Skeletal muscle tissue (tissue), 4 donors: ENCODE measurements around the gene FBXW7. TPM values are rescaled to one million over a fixed set of nuclear protein-coding genes. Genes with fewer than 3 reads are reported as not detected.

Experiments used
- H3K27ac ChIP-seq: one replicate; pipeline ENCODE4 v1.7.0; 2013; ENCODE audit warnings: mild to moderate bottlenecking, low read depth, low read length, inconsistent platforms
- H3K27me3 ChIP-seq, 3 donors: one replicate each; pipeline ENCODE4 v1.7.0; 2013; ENCODE audit warnings: low read length in 3 of 3; ENCODE audit not compliant: control insufficient read depth in 3 of 3, insufficient read depth in 3 of 3
- H3K36me3 ChIP-seq, 3 donors: one replicate each; pipeline ENCODE4 v1.7.0; 2013; ENCODE audit warnings: low read length in 3 of 3; ENCODE audit not compliant: control insufficient read depth in 3 of 3, insufficient read depth in 3 of 3
- H3K4me1 ChIP-seq, 3 donors: one replicate each; pipeline ENCODE4 v1.7.0; 2013; ENCODE audit warnings: low read length in 3 of 3, mild to moderate bottlenecking in 3 of 3; ENCODE audit not compliant: control insufficient read depth in 3 of 3, insufficient read depth in 3 of 3
- H3K4me3 ChIP-seq, 3 donors: one replicate each; pipeline ENCODE4 v1.7.0; 2013; ENCODE audit warnings: low read length in 3 of 3
- H3K9ac ChIP-seq, 3 donors: one replicate each; pipeline ENCODE4 v1.7.0; 2013; ENCODE audit warnings: low read length in 3 of 3, mild to moderate bottlenecking in 3 of 3, moderate library complexity in 2 of 3, low read depth in 1 of 3
- H3K9me3 ChIP-seq, 3 donors: one replicate each; pipeline ENCODE4 v1.7.0; 2013; ENCODE audit warnings: low read length in 3 of 3; ENCODE audit not compliant: control insufficient read depth in 3 of 3
- total RNA-seq: library from RNA; depleted of rRNA; stranded (reverse); fragments of >200 nt; gene quantifications from one replicate; pipeline ENCODE4 v1.2.3, GENCODE V29; 2014
- donor health status: Osteomylitis.

The FBXW7 gene
- total RNA-seq, 1 donor from 2014 or later = 102 TPM

DNA sequence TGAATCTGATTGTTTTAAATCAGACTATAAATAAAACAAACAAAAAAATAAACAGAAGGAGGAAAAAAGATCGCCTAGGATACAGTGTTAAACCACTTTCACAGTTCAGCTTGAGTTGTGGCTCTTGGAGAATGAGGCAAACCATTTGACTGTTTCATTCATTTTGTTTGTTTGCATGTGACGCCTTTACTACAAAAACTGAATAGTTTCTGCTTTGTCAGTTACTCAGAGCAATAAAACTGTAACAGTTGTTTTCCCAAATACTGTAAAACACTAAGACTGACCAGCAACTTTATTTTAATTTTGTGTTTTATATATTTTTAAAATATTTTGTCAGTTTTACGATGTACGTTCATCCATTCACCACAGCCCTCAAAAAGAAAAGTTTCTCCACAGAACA is 214.5 kb downstream of the FBXW7 start:
- H3K4me3 ChIP-seq = no peak overlapping the region
- peaks cover 2 to 10% (median 7%) of the 10 kb centered on the region in 3 donors for H3K4me1 ChIP-seq
- H3K9me3 ChIP-seq = no peaks in the 10 kb centered on the region
- no peaks in the 10 kb centered on the region for H3K27me3 ChIP-seq
- no peak overlapping the region for H3K27ac ChIP-seq
- H3K36me3 ChIP-seq = peaks cover 2 to 28% (median 21%) of the 10 kb centered on the region in 3 donors
- H3K9ac ChIP-seq = no peak overlapping the region

DNA sequence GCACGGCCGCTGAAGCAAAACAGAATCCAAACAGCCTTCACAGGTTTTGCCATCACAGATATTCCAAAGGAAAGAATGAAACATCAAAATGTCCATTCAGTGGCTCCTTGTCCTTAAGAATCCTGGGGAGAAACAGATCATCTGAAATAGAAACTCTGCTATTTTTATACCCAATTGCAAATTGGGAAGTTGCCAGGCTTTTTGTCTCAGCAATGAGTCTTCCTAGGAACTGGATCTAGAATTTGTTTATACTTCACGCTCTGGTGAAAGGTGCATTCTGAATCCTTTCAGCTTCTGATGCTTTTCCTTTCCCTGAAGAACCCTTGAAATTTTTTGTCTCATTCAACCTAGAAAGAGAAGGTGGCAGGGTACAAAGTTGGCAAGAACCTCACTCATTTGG is 218.9 kb downstream of the FBXW7 start:
- Histone ChIP-seq H3K9ac (no peak overlapping the region), H3K9me3 (no peaks in the 10 kb centered on the region), H3K27me3 (no peaks in the 10 kb centered on the region), H3K4me1 (peaks cover 3 to 10% (median 7%) of the 10 kb centered on the region in 3 donors), H3K27ac (no peak overlapping the region), H3K36me3 (no peaks in the 10 kb centered on the region), H3K4me3 (no peak overlapping the region)

- H3K9ac ChIP-seq = no peak overlapping the region
- H3K4me3 ChIP-seq = no peak overlapping the region
- no peaks in the 10 kb centered on the region for H3K9me3 ChIP-seq
- no peaks in the 10 kb centered on the region for H3K36me3 ChIP-seq
- no peak overlapping the region for H3K27ac ChIP-seq
- no peaks in the 10 kb centered on the region for H3K4me1 ChIP-seq
- H3K27me3 ChIP-seq = no peaks in the 10 kb centered on the region
Observed at GRCh38 chr4:152310257-152310656, 225.6 kb downstream of the FBXW7 start.

- no peak overlapping the region for H3K27ac ChIP-seq
- H3K36me3 ChIP-seq = no peaks in the 10 kb centered on the region
- no peak overlapping the region for H3K4me3 ChIP-seq
- H3K27me3 ChIP-seq = no peaks in the 10 kb centered on the region
- no peaks in the 10 kb centered on the region for H3K4me1 ChIP-seq
- no peaks in the 10 kb centered on the region for H3K9me3 ChIP-seq
- H3K9ac ChIP-seq = no peak overlapping the region
Observed at GRCh38 chr4:152309418-152309817, 226.5 kb downstream of the FBXW7 start.

DNA sequence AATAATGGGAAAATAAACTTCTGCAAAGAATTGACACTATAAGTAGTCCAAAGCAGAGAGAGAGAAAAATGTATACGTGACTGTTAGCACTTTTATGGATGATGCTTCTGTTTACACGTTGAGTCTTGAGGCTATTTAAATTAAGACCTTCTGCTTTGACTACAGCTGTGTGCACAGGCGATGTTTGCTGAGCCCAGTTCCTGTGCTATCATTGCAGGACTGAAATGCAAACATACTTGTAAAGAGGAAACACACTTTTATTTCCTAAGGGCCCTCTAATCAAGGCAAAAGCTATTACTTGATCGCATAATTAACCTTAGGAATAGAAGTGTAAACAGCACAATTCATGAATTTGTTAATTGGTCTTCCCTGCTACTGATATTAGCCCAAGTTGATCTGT is 226.9 kb downstream of the FBXW7 start:
- H3K36me3 ChIP-seq = no peaks in the 10 kb centered on the region
- no peak overlapping the region for H3K4me3 ChIP-seq
- no peaks in the 10 kb centered on the region for H3K27me3 ChIP-seq
- no peak overlapping the region for H3K9ac ChIP-seq
- peaks cover 0 to 1% (median 0%) of the 10 kb centered on the region in 3 donors for H3K4me1 ChIP-seq
- H3K9me3 ChIP-seq = no peaks in the 10 kb centered on the region
- H3K27ac ChIP-seq = no peak overlapping the region

GRCh38 chr4:152307669-152308068 is 228.2 kb downstream of the FBXW7 start:
- H3K4me3 ChIP-seq = no peak overlapping the region
- H3K36me3 ChIP-seq = no peaks in the 10 kb centered on the region
- H3K9ac ChIP-seq = no peak overlapping the region
- no peak overlapping the region for H3K27ac ChIP-seq
- H3K9me3 ChIP-seq = no peaks in the 10 kb centered on the region
- H3K27me3 ChIP-seq = no peaks in the 10 kb centered on the region
- peaks cover 0 to 2% (median 0%) of the 10 kb centered on the region in 3 donors for H3K4me1 ChIP-seq

- Histone ChIP-seq H3K4me3 (no peak overlapping the region), H3K27ac (no peak overlapping the region), H3K4me1 (peaks cover 0 to 2% (median 0%) of the 10 kb centered on the region in 3 donors), H3K36me3 (no peaks in the 10 kb centered on the region), H3K27me3 (no peaks in the 10 kb centered on the region), H3K9ac (no peak overlapping the region), H3K9me3 (no peaks in the 10 kb centered on the region)
Observed at GRCh38 chr4:152306541-152306940, 229.4 kb downstream of the FBXW7 start.

- Histone ChIP-seq H3K4me3 (no peak overlapping the region), H3K36me3 (no peaks in the 10 kb centered on the region), H3K9ac (no peak overlapping the region), H3K27ac (no peak overlapping the region), H3K4me1 (peaks cover 0 to 2% (median 0%) of the 10 kb centered on the region in 3 donors), H3K9me3 (no peaks in the 10 kb centered on the region), H3K27me3 (no peaks in the 10 kb centered on the region)
Observed at GRCh38 chr4:152304220-152304619, 231.7 kb downstream of the FBXW7 start.

GRCh38 chr4:152301381-152301780 is 234.5 kb downstream of the FBXW7 start:
- Histone ChIP-seq H3K36me3 (no peaks in the 10 kb centered on the region), H3K4me3 (no peak overlapping the region), H3K9ac (no peak overlapping the region), H3K27ac (no peak overlapping the region), H3K9me3 (no peaks in the 10 kb centered on the region), H3K27me3 (no peaks in the 10 kb centered on the region), H3K4me1 (peaks cover 0 to 2% (median 0%) of the 10 kb centered on the region in 3 donors)

DNA sequence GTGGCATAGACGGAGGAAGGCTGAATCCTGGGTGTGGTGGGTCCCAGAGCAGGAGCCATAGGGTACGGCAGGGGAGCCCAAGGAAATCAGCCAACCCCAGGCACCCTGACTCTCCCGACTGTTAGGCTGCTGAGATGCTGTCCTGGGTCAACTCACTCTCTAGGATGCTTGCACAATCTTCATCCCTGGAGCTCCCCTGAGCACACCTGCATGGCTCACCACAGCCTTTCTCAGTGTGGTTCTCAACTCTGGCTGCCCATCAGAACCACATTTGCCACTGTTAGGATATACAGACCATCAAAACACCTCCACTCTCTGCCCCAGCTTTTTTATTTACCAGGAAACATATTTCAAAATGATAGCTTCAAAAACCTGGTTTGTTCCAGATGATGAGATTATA is 236.3 kb downstream of the FBXW7 start:
- H3K27me3 ChIP-seq = no peaks in the 10 kb centered on the region
- H3K9me3 ChIP-seq = no peaks in the 10 kb centered on the region
- H3K4me3 ChIP-seq = no peak overlapping the region
- no peaks in the 10 kb centered on the region for H3K36me3 ChIP-seq
- no peak overlapping the region for H3K9ac ChIP-seq
- peaks cover 0 to 2% (median 0%) of the 10 kb centered on the region in 3 donors for H3K4me1 ChIP-seq
- H3K27ac ChIP-seq = no peak overlapping the region

GRCh38 chr4:152296386-152296785 is 239.5 kb downstream of the FBXW7 start:
- H3K4me3 ChIP-seq = no peak overlapping the region
- H3K36me3 ChIP-seq = no peaks in the 10 kb centered on the region
- H3K9ac ChIP-seq = no peak overlapping the region
- H3K9me3 ChIP-seq = no peaks in the 10 kb centered on the region
- H3K4me1 ChIP-seq = no peaks in the 10 kb centered on the region
- H3K27me3 ChIP-seq = no peaks in the 10 kb centered on the region
- H3K27ac ChIP-seq = no peak overlapping the region
